ENCODE results near the gene CAMK2D.

Gene CAMK2D

DNA sequence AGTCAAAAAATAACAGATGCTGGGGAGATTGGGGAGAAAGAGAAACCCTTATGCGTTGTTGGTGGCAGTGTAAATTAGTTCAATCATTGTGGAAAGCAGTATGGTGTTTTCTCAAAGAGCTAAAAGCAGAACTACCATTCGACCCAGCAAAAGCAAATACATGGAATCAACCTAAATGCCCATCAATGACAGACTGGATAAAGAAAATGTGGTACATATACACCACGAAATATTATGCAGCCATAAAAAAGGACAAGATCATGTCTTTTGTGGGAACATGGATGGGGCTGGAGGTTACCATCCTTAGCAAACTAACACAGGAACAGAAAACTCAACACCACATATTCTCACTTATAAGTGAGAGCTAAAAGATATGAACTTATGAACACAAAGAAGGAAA is 188.9 kb downstream of the CAMK2D start:
- Histone ChIP-seq H2AFZ (ENCODE audit: low read length) (no peak overlapping the region), H3K4me3 (ENCODE audit: low read length in 2 of 2) (no peak overlapping the region), H3K9ac (ENCODE audit: low read depth, low read length, poor library complexity) (no peak overlapping the region), H2BK12ac (ENCODE audit: low read length) (no peak overlapping the region), H3K79me1 (ENCODE audit: low read depth, low read length) (no peaks in the 10 kb centered on the region), H3K23ac (ENCODE audit: low read depth, low read length, poor library complexity) (no peak overlapping the region), H3K18ac (ENCODE audit: low read length) (no peak overlapping the region), H3K4ac (ENCODE audit: low read length) (no peak overlapping the region), H4K8ac (ENCODE audit: low read depth, low read length) (no peak overlapping the region), H3K14ac (ENCODE audit: low read length) (no peak overlapping the region), H2BK15ac (ENCODE audit: low read length) (no peak overlapping the region), H2BK120ac (ENCODE audit: low read depth, low read length) (no peak overlapping the region), H3K4me1 (ENCODE audit: control insufficient read depth in 2 of 2, insufficient read depth in 1 of 2, low read depth in 1 of 2, low read length in 2 of 2) (no peaks in the 10 kb centered on the region), H3K4me2 (ENCODE audit: insufficient read depth, low read length, poor library complexity, severe bottlenecking) (no peak overlapping the region), H2BK5ac (ENCODE audit: low read length) (no peak overlapping the region), H3K27me3 (ENCODE audit: control insufficient read depth in 3 of 3, insufficient read depth in 3 of 3, low read depth in 1 of 3, low read length in 3 of 3) (no peaks in the 10 kb centered on the region), H4K91ac (ENCODE audit: low read depth, low read length, poor library complexity) (no peak overlapping the region), H3K27ac (replicated peaks; ENCODE audit: low read length) (no peak overlapping the region), H3K9me3 (replicated peaks in 1 of 2; ENCODE audit: control insufficient read depth in 2 of 2, insufficient read depth in 1 of 2, low read depth in 1 of 2, low read length in 2 of 2) (peaks cover 0 to 6% of the 10 kb centered on the region in 2 donors), H2AK5ac (ENCODE audit: low read depth, low read length) (no peak overlapping the region), H3K36me3 (replicated peaks in 1 of 2; ENCODE audit: control insufficient read depth in 2 of 2, insufficient read depth in 2 of 2, low read length in 2 of 2) (no peaks in the 10 kb centered on the region)
- DNase-seq (ENCODE audit: low spot score): no peak
- WGBS, 2 donors (ENCODE audit: extremely low coverage in 2 of 2, insufficient read length in 2 of 2, insufficient replicate concordance in 1 of 2): no CpG with 5 or more reads among the region's 3 CpGs

DNA sequence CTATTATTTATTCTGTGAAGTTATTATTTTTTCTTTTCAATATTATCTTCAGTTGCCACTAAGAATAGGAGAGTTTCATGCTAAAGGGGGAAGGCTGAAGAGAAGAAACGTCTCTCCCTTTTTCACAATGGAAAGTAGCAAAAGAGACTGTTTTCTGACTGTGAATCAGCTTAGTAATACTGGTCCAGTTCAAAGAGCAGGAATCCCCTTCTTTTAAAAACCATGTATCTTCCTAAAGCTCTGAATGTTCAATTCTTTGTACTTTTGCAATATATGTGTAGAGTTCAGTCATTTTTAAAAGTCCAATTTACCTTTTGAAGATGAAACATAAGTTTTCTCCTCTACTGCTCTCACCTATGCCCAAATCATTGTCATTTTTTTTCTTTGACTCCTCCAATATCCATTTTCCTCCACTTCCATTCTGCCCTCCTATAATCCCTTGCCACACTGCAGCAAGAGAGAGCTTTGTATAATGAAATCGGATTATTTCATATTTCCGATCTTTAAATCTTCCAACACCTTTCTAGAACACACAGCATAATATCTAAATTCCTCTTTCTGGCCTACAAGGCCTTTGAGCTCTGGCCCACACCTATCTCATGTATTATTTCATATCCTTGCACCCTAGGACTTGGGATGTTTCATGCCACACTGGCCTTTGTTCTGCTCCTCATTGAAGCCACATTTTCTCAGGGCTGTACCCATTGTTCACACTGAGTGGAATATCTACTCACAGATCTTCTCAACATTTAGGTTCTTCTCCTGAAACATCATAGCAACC is 195.3 kb downstream of the CAMK2D start:
- H4K91ac ChIP-seq (ENCODE audit: low read depth, low read length, poor library complexity): no peak overlapping the region
- H3K9ac ChIP-seq (ENCODE audit: low read depth, low read length, poor library complexity): no peak overlapping the region
- no peak overlapping the region for H3K23ac ChIP-seq (ENCODE audit: low read depth, low read length, poor library complexity)
- H2BK12ac ChIP-seq (ENCODE audit: low read length): no peak overlapping the region
- H3K4me2 ChIP-seq (ENCODE audit: insufficient read depth, low read length, poor library complexity, severe bottlenecking): no peak overlapping the region
- no peaks in the 10 kb centered on the region for H3K9me3 ChIP-seq (replicated peaks in 1 of 2; ENCODE audit: control insufficient read depth in 2 of 2, insufficient read depth in 1 of 2, low read depth in 1 of 2, low read length in 2 of 2)
- no peak overlapping the region for H3K27ac ChIP-seq (replicated peaks; ENCODE audit: low read length)
- H3K4me1 ChIP-seq (ENCODE audit: control insufficient read depth in 2 of 2, insufficient read depth in 1 of 2, low read depth in 1 of 2, low read length in 2 of 2): no peaks in the 10 kb centered on the region
- H2AFZ ChIP-seq (ENCODE audit: low read length): no peak overlapping the region
- H3K27me3 ChIP-seq (ENCODE audit: control insufficient read depth in 3 of 3, insufficient read depth in 3 of 3, low read depth in 1 of 3, low read length in 3 of 3): no peaks in the 10 kb centered on the region
- no peak overlapping the region for H2BK120ac ChIP-seq (ENCODE audit: low read depth, low read length)
- no peak for DNase-seq (ENCODE audit: low spot score)
- H3K4me3 ChIP-seq (ENCODE audit: low read length in 2 of 2): no peak overlapping the region
- no peak overlapping the region for H4K8ac ChIP-seq (ENCODE audit: low read depth, low read length)
- H2BK5ac ChIP-seq (ENCODE audit: low read length): no peak overlapping the region
- H3K14ac ChIP-seq (ENCODE audit: low read length): no peak overlapping the region
- H3K4ac ChIP-seq (ENCODE audit: low read length): no peak overlapping the region
- no peak overlapping the region for H2AK5ac ChIP-seq (ENCODE audit: low read depth, low read length)
- H3K79me1 ChIP-seq (ENCODE audit: low read depth, low read length): no peaks in the 10 kb centered on the region
- no peak overlapping the region for H3K18ac ChIP-seq (ENCODE audit: low read length)
- no peaks in the 10 kb centered on the region for H3K36me3 ChIP-seq (replicated peaks in 1 of 2; ENCODE audit: control insufficient read depth in 2 of 2, insufficient read depth in 2 of 2, low read length in 2 of 2)
- WGBS, 2 donors (ENCODE audit: extremely low coverage in 2 of 2, insufficient read length in 2 of 2, insufficient replicate concordance in 1 of 2): 100% methylated on average over 2 of the region's 3 CpGs; no CpG with 5 or more reads in 1 of the 2 donors
- no peak overlapping the region for H2BK15ac ChIP-seq (ENCODE audit: low read length)

DNA sequence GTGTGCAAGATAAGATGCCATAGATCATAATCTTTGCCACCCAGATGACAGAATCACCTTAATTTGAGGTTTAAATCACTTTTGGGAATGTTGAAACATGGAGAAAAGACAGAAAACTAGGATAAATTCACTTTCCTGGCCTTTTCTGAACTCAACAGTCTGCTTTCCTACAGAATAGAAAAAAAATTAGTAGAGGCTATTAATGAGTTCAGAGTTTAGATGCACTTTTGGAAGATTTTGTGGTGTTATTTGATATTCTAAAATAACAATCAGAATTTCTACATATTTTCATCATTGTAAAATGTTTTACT is 195.9 kb downstream of the CAMK2D start:
- H3K23ac ChIP-seq (ENCODE audit: low read depth, low read length, poor library complexity): no peak overlapping the region
- no peak overlapping the region for H3K9ac ChIP-seq (ENCODE audit: low read depth, low read length, poor library complexity)
- no peaks in the 10 kb centered on the region for H3K36me3 ChIP-seq (replicated peaks in 1 of 2; ENCODE audit: control insufficient read depth in 2 of 2, insufficient read depth in 2 of 2, low read length in 2 of 2)
- no peak overlapping the region for H2BK12ac ChIP-seq (ENCODE audit: low read length)
- no peak overlapping the region for H3K4me2 ChIP-seq (ENCODE audit: insufficient read depth, low read length, poor library complexity, severe bottlenecking)
- no peaks in the 10 kb centered on the region for H3K79me1 ChIP-seq (ENCODE audit: low read depth, low read length)
- DNase-seq (ENCODE audit: low spot score): no peak
- H3K27me3 ChIP-seq (ENCODE audit: control insufficient read depth in 3 of 3, insufficient read depth in 3 of 3, low read depth in 1 of 3, low read length in 3 of 3): no peaks in the 10 kb centered on the region
- H3K4me3 ChIP-seq (ENCODE audit: low read length in 2 of 2): no peak overlapping the region
- no peak overlapping the region for H3K4ac ChIP-seq (ENCODE audit: low read length)
- no peaks in the 10 kb centered on the region for H3K4me1 ChIP-seq (ENCODE audit: control insufficient read depth in 2 of 2, insufficient read depth in 1 of 2, low read depth in 1 of 2, low read length in 2 of 2)
- H2BK120ac ChIP-seq (ENCODE audit: low read depth, low read length): no peak overlapping the region
- no peak overlapping the region for H4K91ac ChIP-seq (ENCODE audit: low read depth, low read length, poor library complexity)
- H3K14ac ChIP-seq (ENCODE audit: low read length): no peak overlapping the region
- no peak overlapping the region for H2AFZ ChIP-seq (ENCODE audit: low read length)
- no peaks in the 10 kb centered on the region for H3K9me3 ChIP-seq (replicated peaks in 1 of 2; ENCODE audit: control insufficient read depth in 2 of 2, insufficient read depth in 1 of 2, low read depth in 1 of 2, low read length in 2 of 2)
- no peak overlapping the region for H2BK15ac ChIP-seq (ENCODE audit: low read length)
- H3K27ac ChIP-seq (replicated peaks; ENCODE audit: low read length): no peak overlapping the region
- H2AK5ac ChIP-seq (ENCODE audit: low read depth, low read length): no peak overlapping the region
- H2BK5ac ChIP-seq (ENCODE audit: low read length): no peak overlapping the region
- no peak overlapping the region for H3K18ac ChIP-seq (ENCODE audit: low read length)
- H4K8ac ChIP-seq (ENCODE audit: low read depth, low read length): no peak overlapping the region

DNA sequence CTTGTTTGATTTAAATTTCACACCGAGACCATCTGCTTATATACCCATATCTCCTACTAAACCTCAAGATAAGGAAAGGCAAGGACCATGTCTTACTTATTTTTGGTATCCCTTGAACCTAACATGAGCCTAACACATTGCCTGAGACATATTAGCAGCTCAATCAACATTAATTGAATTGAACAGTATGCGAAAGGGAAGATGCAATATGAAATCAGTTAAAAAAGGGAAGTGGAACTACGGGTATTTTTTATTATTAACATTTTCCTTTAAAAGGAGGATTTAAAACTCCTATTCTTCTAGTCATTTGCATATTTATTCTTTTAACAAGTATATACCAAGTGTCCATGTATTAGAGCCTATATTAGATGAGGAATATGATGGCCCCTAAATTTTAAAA is 197.0 kb downstream of the CAMK2D start:
- no CpG with 5 or more reads among the region's 3 CpGs for WGBS, 2 donors (ENCODE audit: extremely low coverage in 2 of 2, insufficient read length in 2 of 2, insufficient replicate concordance in 1 of 2)

More for the DNA sequence above, 197.0 kb downstream of the CAMK2D start:
- Histone ChIP-seq H2BK15ac (ENCODE audit: low read length) (no peak overlapping the region), H4K8ac (ENCODE audit: low read depth, low read length) (no peak overlapping the region), H3K27ac (replicated peaks; ENCODE audit: low read length) (no peak overlapping the region), H3K4me2 (ENCODE audit: insufficient read depth, low read length, poor library complexity, severe bottlenecking) (no peak overlapping the region), H2BK12ac (ENCODE audit: low read length) (no peak overlapping the region), H3K4ac (ENCODE audit: low read length) (no peak overlapping the region), H3K23ac (ENCODE audit: low read depth, low read length, poor library complexity) (no peak overlapping the region), H3K9ac (ENCODE audit: low read depth, low read length, poor library complexity) (no peak overlapping the region), H3K4me3 (ENCODE audit: low read length in 2 of 2) (no peak overlapping the region), H3K4me1 (ENCODE audit: control insufficient read depth in 2 of 2, insufficient read depth in 1 of 2, low read depth in 1 of 2, low read length in 2 of 2) (no peaks in the 10 kb centered on the region), H3K79me1 (ENCODE audit: low read depth, low read length) (no peaks in the 10 kb centered on the region), H3K18ac (ENCODE audit: low read length) (no peak overlapping the region), H4K91ac (ENCODE audit: low read depth, low read length, poor library complexity) (no peak overlapping the region), H2AK5ac (ENCODE audit: low read depth, low read length) (no peak overlapping the region), H2AFZ (ENCODE audit: low read length) (no peak overlapping the region), H3K36me3 (replicated peaks in 1 of 2; ENCODE audit: control insufficient read depth in 2 of 2, insufficient read depth in 2 of 2, low read length in 2 of 2) (no peaks in the 10 kb centered on the region), H3K27me3 (ENCODE audit: control insufficient read depth in 3 of 3, insufficient read depth in 3 of 3, low read depth in 1 of 3, low read length in 3 of 3) (no peaks in the 10 kb centered on the region), H2BK120ac (ENCODE audit: low read depth, low read length) (no peak overlapping the region), H2BK5ac (ENCODE audit: low read length) (no peak overlapping the region), H3K9me3 (replicated peaks in 1 of 2; ENCODE audit: control insufficient read depth in 2 of 2, insufficient read depth in 1 of 2, low read depth in 1 of 2, low read length in 2 of 2) (no peaks in the 10 kb centered on the region), H3K14ac (ENCODE audit: low read length) (no peak overlapping the region)
- no peak for DNase-seq (ENCODE audit: low spot score)
